Embryonic facial prominence (tissue), 1 donor: ENCODE results near the gene IL24.

Experiments used
- DNase-seq: peaks from one replicate; pipeline ENCODE4 v3.0.0-alpha.2; 2016; ENCODE audit errors: extremely low spot score

IL24 gene

DNA sequence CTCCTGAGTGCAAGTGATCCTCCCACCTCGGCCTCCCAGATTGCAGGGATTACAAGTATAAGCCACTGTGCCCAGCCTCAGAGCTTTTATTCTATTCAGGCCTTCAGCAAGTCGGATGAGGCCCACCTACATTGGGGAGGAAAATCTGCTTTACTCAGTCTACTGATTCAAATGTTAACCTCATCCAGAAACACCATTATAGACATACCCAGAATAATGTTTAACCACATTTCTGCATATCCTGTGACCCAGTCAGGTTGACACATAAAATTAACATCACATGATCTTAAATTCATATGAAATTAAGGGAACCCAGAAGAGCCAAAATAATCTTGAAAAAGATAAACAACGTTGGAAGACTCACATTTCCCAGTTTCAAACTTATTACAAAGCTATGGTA is 16.9 kb upstream of the IL24 start:
- DNase-seq, result no peak

DNA sequence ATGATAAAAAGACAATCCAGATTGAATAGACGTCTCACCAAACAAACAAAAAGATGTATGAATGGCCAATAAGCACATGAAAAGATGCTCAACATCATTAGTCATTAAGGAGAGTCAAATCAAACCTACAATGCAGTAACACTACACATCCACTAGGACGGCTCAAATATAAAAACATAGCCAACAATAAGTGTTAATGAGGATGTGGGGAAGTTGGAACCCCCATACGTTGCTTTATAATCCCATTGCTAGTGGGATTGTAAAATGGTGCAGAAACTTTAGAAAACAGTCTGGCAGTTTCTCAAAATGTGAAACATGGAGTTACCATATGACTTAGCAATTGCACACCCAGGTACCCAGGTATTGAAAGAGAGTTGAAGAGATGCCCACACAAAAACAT is 14.7 kb upstream of the IL24 start:
- DNase-seq, result no peak

DNA sequence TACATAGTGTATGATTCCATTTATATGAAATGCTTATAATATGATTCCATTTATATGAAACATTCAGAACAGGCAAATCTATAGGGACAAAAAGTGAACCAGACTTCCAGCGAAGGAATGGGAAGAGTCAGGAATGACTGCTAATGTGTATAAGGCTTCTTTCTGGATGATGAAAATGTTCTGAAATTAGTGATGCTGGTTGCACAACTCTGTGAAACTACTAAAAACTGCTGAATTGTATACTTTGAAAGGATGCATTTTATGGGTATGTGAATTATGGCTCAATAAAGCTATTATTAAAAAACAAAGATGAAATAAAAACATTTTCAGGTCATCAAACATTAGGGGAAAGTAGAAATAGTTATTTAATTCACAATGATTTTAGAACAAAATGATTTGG is 14.1 kb upstream of the IL24 start:
- no peak for DNase-seq

DNA sequence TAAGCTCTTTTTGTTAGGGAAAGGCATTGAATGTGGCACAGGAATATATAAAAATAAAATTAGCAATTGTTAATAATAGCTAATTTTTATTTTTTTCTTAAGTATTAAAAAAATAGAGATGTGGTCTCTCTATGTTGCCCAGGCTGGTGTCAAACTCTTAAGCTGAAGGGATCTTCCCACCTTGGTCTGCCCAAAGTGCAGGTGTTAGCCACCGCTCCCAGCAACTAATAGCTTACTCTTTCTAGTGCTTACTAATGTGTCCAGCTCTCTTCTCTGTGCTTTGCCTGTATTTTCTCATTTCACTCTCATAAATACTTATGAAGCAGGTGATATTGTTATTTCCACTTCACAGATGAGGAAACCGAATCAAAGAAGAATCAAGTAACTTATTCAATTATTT is 13.4 kb upstream of the IL24 start:
- no peak for DNase-seq

DNA sequence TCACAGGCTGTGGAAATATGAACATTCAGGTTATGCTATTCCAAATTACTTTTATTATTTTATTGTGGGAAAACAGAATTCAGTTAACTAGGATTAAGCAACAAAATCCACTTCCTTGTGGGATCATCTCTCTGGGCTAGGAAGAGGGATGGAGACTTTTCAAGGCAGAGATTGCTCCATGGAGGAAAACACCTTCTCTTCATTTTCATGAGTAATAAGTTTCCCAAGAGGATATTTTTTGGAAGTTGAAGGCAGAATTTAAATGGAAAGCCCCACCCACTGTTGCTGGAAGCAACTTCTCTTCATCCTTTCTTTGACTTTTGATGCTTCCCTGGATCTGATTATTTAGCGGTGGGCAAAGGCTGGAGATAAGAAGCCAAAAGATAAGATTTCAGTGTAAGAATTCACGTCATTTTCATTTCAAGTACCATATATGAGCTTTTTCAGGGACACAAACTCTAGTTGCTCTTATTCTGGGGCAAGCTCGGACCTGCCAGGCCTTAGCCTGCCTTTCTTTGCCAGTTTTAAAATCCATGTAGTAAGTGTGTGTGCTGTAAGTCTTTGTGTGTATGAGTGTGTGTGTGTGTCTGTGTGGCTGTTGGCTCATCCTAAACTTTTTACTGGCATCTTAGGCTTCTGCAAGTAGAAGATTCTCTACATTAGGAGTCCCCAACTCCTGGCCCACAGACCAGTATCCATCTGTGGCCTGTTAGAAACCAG is 11.7 kb upstream of the IL24 start:
- no peak for DNase-seq

DNA sequence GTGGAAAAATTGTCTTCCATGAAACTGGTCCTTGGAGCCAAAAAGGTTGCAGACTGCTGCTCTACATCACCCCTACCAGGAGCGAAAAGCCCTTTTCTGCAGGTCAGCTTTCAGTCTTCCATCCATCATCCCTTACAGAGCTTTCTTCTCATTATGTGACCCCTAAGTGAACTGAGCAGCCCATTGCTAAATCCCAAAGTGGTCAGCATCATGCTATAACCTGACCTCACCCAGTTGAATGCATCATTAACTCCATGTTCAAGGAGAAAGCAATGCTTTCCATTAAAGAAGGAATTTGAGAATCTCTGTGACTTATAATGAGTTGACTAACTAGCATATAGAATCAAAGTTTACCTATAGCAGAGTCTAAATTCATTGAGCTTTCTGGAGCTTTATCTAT is 10.4 kb upstream of the IL24 start:
- DNase-seq, result no peak

DNA sequence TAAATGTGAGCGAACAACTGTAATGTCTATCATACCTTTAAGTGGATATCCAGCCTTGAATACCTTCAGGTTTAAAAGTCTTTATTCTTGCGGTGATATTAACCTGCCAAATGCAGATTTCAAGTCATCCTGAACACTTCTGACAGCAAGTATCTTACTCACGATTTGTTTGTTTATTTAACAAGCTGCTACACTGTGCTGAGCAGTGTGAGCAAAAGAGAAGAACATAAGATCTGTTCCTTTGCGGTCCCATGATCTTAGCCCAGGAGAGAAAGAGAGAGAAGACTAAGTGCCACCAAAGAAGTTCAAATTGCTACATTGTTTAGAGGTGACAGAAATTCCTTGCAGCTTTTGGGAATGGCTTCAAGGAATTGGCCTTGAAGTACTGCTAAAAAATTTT is 9.5 kb upstream of the IL24 start:
- no peak for DNase-seq

DNA sequence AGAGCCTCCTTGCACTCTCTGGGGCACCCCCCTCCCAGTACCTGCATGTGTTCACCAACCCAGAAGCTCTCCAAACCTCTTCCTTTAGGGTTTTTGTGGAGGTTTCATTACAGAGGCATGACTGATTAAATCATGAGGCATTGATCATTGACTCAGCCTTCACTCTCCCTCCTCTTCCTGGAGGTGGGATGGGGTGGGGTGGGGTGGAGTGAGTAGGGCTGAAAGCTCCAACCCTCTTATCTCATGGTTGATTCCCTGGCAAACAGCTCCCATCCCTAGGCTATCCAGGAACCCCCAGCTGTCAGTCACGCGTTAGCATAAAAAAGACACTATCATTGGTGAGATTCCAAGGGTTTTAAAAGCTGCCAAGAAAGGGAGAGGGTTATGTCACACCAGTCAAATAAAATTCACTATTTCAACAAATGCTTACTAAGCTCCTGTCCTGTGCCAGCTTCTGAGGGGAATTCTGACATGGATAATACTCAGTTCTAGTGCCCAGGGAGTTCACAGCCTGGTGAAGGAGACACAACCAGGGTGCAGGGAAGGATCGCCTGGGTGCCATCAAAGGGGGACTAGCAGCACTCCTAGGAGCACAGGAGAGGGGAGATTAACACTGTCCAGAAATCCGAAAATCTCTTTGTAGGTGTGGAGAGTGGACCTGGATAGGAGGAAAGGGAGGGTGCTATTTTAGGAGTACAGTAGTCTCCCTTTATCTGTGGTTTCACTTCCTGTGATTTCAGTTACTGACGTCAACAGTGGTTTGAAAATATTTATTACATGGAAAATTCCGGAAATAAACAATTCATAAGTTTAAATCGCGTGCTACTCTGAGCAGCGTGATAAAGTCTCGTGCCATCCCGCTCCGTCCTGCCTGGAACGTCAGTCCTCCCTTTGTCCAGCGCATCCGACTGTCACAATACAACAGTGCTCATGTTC is 6.8 kb upstream of the IL24 start:
- no peak for DNase-seq

DNA sequence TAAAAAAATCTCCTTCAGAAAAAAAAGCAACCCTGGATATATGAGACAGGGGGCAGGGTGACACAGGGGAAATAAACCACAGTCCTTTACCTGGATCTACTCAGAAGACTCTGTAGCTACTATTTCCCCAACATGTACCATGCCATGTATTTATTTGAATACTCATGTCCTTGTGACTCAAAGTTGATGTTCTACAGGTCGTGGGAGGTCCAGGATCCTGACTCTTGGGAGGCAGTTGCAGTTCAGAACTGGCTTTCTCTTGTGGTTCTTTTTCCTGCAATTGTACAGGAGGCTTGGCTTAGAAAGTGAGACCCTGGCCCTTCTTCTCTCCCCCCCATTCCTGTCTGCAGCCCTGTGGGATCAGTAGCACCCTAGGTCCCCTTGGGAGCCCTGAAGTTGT is 5.8 kb upstream of the IL24 start:
- no peak for DNase-seq

DNA sequence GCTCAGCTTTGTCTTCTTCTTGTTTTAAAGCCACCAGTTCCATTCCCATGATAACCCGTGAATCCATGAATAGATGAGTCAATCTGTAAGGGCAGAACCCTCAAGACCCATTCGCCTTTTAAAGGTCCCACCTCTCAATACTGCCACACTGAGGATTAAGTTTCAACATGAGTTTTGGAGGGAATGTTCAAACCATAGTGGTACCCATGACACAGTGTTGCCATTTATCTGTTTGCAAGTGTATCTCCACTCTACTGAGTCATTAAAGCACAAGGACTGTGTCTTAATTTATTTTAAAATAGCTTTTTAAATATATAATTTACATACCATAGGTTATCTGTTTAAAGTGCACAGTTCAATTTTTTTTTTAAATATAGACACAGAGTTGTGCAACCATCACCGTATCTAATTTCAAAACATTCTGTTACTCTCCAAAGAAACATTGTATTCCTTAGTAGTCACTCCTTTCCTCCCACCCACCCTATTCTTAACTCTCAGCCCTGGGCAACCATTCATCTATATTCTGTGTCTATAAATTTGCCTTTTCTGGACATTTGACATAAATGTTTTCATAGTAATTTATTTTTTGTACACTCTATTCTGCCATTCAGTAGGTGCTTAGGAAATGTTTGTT is 4.8 kb upstream of the IL24 start:
- DNase-seq, result no peak

DNA sequence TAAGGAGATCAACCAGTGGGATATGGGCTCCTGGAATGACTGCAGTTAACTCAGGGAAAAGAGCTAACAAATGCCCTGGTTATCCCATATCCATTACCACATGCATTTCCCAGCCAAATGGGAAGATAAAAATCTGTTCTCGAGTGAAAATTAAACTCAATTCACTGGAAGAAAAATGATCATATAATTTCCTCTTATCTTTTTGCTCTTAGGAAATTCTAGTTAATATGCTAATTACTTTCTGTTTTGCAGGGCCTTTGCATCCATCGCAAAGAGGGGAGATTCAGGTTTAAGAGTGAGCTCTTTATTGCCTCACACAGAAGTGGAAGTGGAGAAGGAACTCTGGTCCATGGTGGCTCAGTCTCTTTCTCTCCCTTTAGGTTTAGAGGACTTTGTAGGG is 3.9 kb upstream of the IL24 start:
- no peak for DNase-seq

DNA sequence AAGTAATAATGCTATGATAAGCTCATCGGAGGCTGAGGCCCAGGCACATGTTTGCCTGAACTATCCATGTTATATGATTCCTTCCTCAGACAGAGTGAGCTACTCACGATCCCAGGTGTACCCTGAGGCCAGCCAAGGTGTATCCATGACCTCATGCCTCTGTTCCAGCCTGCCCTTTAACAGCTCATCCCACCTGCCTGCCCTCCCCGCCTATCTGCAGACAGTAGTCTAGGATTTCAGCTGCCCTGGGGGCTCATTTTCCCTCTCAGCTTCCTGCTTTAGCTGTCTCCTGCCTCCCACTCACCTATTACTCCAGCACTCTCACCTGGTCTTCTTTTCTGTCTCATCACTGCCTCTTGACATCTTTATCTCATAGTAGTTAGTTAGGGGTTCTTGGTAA is 1.9 kb upstream of the IL24 start:
- no peak for DNase-seq

DNA sequence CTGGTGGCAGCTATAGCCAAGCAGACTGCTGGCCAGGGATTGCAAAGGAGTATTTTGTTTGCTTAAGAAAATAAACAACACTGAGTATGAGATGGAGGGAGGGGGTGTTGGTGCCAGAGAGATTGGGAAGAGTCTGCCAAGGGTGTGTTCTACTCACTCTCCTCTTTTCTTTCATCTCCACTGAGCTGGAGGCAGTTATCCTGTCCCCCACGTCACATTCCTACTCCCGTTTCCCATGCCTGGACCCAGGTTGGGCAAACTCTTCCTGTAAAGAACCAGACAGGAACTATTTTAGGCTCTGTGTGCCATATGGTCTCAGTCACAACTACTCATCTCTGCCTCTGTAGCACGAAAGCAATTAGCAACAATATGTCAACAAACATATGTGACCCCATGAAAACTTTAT is 1.4 kb upstream of the IL24 start:
- DNase-seq, result no peak

DNA sequence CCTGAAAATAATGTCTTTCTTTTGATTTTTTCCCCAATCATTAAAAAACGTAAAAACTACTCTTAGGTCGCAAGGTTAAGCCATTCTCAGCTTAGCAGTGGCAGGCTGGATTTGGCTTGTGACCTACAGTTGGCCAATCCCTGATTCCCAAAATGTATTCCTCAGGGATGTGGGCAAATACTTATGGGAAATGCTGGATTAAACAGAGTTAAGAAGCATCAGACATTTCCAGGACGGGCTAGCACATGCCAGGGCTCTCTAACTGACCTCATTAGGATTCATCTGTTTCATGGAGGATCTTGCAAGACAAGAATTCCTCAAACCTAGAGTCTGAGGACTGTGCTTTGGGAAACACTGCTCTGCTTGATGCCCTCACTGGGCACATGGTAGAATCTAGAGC is 982 bp upstream of the IL24 start:
- DNase-seq, result no peak

DNA sequence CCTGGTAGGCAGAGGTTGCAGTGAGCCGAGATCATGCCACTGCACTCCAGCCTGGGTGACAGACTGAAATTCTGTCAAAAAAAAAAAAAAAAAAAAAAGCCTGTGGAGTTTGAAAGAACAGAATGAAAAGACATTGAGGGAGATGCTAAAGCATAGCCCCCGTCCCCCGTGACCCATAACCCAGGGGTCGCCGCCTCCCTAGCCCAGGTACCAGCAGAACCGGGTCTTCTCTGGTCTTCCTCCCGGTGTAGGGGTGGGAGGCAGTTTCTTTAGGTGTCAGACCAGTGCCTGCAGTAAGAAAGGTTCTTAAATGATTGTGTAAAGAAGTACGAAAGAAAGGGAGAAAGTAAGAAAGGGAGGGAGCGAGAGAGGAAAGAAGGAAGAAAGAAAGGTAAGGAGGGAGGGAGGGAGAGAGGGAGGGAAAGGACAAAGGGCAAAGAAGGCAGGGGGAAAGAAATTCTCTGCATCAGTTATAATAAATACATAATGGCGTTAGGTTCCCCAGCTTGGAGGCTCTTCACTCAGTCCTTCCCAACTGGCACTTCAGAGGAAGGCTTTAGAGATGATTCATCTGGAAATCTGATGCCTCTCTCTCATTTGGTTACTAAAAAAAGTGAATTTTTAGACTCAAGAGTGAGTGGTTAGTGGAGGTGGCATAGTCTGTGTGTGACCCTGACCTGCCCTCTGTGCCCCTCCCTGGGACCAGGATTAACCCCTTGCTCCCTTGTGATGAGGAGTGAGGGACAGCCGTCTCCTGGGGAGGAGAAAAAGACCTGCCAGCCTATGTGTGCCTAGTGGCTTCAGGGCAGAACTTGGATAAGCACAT is 1.1 kb downstream of the IL24 start:
- DNase-seq, result no peak

DNA sequence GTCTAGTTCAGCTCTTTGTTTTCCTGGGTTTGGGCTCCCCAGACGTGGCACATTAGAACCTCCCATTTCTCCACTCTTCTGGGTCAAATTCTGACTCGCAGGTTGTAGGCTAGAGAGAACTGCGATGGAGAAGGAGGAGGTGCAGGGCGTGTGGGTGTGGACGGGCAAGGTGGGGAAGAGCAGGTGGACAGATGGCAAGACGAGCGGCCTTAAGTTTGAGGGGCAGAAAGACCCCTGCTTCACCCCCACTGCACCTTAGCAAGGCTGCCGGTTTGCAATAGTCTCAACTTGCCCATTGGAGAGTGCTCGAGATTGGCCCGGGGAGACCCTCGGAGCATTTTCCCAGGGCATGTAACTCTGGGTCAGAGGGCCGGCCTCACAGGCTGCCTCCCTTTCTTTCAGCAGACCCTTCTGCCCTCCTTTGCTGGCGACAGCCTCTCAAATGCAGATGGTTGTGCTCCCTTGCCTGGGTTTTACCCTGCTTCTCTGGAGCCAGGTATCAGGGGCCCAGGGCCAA is 1.7 kb downstream of the IL24 start:
- DNase-seq, result no peak

DNA sequence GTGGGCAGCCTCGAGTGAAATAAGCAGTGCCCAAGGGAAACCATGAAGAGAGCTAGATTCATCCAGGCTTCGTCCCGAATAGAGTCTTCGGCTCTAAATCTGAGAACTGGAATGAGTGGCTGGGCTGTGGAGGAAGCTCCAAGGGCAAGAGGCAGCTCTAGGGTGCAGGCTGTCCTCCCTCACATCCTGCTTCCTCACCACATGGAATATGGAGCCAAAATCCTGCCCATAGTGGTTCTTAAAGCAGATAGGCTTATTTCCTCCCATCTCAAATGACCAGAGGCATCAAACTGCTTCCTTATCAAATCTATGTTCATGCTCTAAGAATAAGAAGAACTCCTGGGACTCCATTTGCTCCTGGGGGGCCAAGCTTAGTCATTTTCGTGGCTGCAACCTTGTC is 2.5 kb downstream of the IL24 start:
- DNase-seq, result no peak

DNA sequence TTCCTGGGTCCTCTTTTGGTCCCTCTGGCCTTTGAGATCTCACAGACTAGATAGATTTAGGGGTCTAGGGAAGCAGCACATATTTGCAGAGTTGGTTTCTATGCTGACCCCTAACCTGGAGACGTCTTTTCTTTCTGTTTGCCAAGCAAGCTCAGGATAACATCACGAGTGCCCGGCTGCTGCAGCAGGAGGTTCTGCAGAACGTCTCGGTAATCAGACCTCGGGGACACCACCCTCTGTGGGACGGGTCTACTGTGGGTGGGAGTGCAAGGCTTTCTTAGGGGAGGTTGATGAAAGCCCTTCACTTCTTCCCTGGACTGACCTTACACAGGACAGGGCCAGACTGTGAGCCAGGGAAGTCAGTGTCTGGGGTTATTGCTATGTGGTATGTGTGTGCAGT is 2.9 kb downstream of the IL24 start:
- DNase-seq, result no peak

DNA sequence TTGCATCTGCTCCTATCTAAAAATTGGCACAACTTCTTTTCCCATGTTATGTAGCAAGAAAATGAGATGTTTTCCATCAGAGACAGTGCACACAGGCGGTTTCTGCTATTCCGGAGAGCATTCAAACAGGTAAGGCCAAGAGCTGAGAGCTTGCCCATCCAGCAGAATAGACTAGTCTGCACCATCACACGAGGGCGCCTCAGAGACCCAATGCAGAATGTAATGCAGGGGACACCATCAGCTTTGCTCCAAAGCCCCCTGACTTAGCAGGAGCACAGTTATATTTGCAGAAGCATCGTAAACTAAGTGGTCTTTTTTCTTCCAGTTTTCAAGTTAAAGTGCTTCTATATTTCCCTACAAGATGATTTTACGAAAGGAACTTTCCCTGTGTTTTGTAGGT is 4.7 kb downstream of the IL24 start:
- DNase-seq, result no peak

DNA sequence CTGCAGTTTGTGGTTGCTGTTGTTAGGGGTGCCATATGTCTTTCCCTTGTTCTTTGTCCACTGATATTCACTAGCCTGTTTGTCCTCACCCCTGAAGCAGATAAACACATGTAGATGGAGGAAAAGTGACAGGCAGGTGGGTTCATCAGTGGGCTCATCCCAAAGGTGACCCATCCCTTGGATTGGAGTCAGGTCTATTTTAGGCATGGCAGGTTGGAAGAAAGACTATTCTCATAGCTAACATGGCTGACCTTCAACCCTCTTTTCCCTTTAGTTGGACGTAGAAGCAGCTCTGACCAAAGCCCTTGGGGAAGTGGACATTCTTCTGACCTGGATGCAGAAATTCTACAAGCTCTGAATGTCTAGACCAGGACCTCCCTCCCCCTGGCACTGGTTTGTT is 5.5 kb downstream of the IL24 start:
- no peak for DNase-seq

DNA sequence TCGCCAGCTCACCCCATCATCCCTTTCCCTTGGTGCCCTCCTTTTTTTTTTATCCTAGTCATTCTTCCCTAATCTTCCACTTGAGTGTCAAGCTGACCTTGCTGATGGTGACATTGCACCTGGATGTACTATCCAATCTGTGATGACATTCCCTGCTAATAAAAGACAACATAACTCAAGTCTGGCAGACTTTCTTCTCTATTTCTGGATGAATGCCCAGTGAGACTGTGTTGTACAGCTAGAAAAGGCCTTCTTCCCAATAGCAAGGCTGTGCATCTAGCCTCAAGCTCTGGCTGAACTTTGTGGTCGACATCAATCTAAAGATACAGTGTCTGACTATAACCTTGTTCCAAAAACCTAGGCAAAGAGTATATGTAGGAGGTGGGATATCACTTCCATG is 6.4 kb downstream of the IL24 start:
- no peak for DNase-seq
